Activated CD4-positive, alpha-beta T cell treated with anti-CD3 and anti-CD28 coated beads, Interleukin-2, amount 50 U/mL, for 24 hours (primary cell): ENCODE data around the gene DVL1.
A peak's percentile ranks its signal among the peaks of the same experiment; 100 is the strongest.
"Not testable (repeated sequence)": the region's sequence is repeated elsewhere in the genome, so short reads cannot be mapped to it uniquely, and the experiment has no call there.

Experiments
- DNase-seq, 2 donors: peaks; one replicate each; pipeline ENCODE4 v3.0.0-alpha.2; 2020; ENCODE audit warnings: low read depth in 1 of 2, low spot score in 1 of 2

DVL1 gene

DNA sequence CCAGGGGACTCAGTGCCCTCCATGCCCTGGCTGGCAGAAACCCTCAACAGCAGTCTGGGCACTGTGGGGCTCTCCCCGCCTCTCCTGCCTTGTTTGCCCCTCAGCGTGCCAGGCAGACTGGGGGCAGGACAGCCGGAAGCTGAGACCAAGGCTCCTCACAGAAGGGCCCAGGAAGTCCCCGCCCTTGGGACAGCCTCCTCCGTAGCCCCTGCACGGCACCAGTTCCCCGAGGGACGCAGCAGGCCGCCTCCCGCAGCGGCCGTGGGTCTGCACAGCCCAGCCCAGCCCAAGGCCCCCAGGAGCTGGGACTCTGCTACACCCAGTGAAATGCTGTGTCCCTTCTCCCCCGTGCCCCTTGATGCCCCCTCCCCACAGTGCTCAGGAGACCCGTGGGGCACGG lies 21.0 kb downstream of the DVL1 start:
- DNase-seq = no peak

DNA sequence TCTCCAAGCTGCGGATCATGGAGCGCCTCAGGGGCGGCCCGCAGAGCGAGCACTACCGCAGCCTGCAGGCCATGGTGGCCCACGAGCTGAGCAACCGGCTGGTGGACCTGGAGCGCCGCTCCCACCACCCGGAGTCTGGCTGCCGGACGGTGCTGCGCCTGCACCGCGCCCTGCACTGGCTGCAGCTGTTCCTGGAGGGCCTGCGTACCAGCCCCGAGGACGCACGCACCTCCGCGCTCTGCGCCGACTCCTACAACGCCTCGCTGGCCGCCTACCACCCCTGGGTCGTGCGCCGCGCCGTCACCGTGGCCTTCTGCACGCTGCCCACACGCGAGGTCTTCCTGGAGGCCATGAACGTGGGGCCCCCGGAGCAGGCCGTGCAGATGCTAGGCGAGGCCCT lies 21.9 kb downstream of the DVL1 start:
- no peak for DNase-seq

DNA sequence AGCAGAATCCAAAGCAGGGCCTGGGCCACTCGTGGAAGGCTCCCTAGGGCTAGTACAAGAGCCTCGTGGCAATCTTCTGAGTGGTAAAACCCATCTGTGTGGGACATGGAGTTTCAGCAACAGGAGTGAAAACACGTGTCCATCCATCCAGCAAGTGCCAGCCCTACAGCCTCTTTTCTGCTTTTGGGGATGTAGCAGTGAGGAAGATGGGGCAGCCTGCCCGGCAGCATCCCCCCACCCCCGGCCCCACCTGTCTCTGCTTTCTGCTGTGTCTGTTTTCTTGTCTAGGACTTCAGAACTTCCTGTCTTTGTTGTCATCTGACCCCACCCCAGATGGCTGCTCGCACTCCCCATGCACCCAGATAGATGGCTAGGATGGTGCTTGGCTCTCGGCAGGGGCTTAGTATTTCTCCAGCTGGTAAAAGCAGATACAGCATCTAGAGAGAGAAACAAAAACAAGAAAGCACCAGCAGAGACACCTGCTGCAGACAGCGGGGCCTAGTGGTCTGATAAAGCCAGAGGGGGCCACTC lies 23.1 kb downstream of the DVL1 start:
- DNase-seq = no peak

DNA sequence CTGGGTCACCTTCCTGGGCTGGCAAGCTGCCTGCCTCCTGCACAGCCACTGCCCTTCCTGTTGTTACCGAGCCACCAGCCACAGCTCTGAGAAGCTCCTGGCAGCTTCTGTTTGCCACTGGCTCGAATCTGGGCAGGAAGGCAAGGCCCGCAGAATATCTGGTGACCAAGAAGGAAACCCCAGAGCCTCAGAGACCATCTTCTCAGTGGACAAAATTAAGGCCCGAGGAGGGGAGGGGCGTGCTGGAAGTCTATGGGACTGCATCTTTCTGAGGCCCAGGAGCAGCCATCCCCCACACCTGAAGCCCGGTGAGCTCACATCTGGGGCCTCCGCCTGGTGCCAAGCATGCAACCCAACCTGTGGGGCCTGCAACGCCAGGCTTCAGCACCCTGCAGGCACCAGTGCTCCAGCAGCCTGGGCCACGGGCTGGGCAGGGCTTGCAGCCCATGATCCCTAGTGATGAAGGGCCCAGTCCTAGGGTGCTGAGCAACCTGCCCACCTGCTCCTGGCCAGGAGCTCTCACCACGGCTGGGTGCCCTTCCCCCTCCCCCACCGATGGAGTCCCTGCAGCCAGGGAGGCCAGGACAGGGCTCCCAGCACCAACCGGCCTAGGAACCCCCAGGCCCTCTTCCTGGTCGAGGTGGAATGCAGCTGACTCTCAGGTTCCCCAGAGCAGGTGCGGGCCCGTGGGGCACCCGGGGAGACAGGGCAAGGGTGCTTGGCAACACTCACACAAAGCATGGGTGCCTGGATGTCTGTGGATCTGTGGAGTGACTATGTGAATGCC lies 23.7 kb downstream of the DVL1 start:
- DNase-seq = no peak

DNA sequence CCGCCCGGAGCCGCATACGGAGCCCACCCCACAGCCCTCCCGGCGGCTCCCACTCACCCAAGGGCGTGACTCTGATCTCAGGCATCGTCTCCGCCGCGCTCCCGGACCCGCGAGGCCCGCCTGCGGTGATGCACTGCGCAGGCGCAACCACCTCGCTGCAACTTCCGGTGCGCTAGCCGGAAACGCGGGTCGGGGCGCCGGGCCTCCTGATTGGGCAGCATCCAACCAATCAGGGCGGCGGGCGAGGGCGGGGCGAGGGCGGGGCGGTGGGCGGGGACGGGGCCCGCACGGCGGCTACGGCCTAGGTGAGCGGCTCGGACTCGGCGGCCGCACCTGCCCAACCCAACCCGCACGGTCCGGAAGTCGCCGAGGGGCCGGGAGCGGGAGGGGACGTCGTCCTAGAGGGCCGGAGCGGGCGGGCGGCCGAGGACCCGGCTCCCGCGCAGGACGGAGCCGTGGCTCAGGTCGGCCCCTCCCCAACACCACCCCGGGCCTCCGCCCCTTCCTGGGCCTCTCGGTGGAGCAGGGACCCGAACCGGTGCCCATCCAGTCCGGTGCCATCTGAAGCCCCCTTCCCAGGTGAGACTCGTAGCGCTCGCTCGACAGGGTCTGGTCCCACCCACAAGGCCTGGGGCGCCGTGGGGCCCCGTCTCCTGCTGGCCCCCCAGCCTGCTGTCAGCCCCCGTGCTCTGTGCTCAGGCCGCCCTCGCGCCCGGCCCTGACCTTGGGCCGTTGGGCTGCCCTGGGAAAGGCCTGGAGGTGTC lies 24.5 kb downstream of the DVL1 start, which contains the start of the genes CPTP and INTS11:
TSS of gene CPTP (plus strand) at position 279 of the 764 bp plus-strand sequence. CDS start 2,109 bp downstream, outside the sequence.
TSS of gene INTS11 (minus strand) at position 137 of the 764 bp plus-strand sequence. CDS start at position 85, 52 bp downstream.
- peak; percentile 91 to 94 for DNase-seq

DNA sequence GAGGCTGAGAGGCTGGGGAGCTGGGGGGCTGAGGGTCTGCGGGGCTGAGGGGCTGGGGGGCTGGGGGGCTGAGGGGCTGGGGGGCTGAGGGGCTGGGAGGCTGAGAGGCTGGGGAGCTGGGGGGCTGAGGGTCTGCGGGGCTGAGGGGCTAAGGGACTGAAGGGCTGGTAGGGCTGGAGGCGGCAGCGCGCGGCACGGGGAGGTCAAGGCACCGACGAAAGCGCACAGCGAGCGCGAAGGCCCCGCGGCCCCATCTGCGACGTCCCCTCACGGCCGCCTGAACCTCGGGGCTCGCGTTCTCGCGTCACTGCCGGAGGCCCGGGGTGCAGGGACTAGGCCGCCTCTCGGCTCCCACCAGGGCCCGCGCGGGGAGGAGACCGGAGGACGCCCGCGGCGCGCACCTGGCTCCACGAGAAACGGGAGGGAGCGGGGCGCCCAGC lies 25.1 kb downstream of the DVL1 start:
- DNase-seq = no peak

DNA sequence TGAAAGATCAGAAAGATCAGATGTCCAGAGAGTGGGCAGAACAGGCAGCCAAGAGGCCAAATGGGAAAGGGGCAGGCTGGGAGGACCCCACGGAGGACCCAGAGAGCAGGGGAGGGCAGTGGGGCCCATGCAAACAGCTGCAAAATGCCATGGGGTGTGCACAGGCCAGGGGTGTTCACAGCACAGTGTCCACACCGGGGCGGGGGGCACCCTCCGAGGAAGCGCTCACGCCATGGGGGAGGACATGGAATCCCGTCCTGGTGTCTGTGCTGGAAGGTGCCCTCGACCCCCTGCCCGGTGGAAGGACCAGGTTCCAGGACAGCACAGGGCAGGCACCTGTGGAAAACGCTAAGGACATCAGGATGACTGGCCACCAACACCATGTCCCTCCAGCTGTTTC lies 26.3 kb downstream of the DVL1 start:
- DNase-seq = no peak

DNA sequence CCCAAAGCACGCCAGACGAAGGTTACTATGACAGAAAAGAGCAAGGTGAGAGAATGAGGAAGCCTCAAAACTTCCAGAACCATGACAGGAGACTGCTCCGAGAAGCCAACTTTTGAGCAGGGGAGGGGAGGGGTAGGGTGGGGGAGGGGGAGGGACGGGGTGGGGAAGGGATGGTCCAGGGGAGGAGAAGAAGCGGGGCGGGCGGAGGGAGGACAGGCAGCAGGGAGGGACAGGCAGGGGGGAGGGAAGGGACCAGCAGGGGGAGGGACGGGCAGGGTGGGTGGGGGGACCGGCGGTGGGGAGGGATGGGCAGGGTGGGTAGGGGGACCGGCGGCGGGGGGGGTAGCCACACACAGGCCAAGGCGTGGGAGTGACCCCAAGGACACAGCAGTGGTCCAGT lies 26.8 kb downstream of the DVL1 start:
- no peak for DNase-seq

DNA sequence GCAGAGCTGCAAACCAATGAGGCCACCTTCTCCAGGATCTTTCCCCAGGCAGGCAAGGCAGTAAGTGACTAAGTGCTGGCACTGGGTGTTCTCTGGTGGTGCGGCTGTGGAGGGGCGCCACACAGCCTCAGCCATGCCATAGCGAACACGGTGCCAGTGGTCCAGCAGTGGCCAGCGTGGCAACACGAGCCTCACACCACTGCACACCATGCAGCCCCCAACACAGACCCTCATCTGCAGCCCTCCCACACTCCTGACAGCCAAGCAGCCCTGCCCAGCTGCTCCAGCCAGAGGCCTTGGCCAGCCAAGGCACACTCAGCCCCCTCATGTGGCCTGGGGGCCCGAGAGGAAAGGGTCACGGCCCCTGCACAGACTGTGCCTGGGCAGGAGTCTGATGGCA lies 27.7 kb downstream of the DVL1 start:
- no peak for DNase-seq

DNA sequence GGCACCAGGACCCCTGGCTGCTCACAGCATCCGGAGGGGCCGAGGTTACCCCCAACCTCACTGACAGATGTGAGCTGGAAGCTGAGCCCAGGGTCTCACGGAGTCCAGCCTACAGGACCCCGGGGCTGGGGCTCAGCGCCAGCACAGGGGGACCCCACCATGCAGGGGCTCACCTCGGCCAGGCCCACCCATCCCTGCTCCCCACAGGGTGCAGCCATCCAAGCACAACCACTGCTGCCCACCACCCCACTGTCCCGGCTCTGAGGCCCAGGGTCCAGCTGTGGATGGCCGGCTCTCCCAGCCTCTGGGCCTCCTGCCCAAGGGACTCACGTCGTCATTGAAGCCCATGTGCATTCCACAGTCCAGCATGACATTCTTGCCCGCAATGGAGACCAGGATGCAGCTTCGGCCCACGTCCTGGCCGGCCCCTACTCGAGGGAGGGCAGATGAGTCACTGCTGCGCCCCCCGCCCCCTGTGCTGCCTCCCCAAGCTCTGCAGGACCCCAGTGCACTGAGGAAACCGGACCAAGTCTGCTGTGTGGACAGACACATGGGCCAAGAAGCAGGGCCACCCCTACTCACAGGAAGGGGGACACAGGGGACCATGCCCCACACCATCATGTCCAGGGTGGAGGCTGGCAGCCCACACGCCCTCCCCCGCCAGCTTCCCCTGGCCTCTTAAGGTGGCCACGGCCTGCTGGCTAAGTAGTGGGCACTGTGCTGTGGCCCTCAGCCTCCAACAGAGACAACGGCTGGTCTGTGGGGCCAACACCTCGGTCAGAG lies 28.4 kb downstream of the DVL1 start:
- DNase-seq = no peak

DNA sequence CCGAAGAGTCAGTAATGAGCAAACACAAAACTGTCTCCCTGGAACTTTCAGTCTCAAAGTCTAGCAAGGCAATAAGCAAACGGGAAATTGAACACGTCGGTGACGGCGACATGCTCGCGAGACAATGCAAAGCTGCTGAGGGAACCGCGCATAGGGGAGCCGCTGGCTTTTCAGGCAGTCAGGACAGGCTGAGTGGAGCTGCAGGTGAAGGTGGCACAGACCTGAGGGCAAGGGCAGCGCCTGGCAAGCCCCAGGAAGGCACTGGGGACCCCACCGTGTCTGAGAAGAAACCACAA lies 29.6 kb downstream of the DVL1 start:
- DNase-seq = no peak

DNA sequence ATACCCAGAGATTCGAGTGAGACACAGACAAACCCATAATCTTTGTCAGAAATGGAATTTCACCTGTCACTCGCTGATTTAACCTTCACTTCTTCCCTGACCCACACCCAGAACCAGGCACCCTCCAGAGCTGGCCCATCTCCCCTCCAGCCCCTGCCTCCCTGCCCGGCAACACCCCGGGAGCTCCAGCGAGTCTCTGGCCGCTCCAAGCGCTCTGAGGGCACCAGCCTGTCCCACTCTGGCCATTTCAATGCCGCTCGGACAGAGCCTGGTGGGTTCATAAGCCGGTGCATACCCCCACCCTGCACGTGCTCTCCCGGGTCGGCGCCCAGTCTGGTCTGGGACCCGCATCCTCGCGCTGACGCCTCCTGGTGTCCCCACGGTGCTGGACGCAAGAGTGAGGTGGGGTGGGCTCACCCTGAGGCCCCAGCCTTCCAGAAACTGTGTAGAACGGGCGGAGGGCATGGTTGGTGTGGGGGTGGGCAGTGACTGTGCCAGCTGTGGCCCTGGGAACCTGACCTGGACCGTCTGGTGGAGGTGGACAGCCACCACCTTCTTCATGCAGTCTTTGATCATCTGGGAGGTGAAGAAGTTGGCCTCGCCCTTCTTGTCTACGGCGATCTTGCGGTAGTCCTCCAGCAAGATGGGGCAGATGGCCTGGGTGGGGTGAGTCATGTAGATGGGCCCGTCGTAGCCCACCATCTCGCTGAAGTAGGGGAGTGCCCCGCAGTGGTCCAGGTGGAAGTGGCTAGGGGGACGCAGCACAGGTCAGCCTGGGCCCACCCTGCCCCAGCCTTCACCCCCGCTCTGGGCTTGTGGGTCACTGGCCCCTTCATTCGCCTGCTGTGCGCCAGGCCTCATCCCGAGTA lies 30.2 kb downstream of the DVL1 start:
- no peak for DNase-seq

DNA sequence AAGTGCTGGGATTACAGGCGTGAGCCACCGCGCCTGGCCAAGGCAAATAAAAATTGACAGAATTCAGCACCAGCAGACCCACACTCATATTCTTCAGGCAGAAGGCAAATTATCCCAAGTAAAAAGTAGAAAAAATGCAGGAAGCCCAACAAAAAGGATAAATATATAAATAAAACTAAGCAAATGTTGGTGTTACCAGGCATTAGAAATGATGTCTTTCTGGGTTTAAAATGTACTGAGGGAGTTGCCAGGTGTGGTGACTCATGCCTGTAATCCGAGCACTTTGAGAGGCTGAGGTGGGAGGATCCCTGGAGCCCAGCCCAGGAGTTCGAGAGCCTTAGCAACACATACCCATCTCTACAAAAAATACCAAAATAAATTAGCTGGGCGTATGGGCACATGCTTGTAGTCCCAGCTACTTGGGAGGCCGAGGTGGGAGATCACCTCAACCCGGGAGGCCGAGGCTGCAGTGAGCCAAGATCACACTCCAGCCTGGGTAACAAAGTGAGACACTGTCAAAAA lies 31.0 kb downstream of the DVL1 start:
- no peak for DNase-seq

DNA sequence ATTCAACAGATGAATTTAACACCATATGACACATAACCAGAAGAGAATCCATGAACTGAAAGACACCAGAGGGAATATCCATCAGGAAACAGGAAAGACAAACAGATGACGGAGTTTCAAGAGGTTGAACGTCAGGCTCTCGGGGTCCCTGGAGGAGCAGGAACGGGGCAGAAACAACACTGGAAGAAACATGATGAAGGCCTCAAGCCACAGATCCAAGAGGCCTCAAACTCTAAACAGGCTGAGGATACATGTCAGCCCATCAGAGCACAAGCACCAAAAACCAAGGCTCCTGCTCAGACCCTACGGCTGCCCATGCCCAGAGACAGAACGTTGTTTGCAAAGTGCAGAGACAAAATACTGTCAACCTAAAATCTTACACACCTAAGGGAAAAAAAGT lies 31.8 kb downstream of the DVL1 start:
- no peak for DNase-seq

DNA sequence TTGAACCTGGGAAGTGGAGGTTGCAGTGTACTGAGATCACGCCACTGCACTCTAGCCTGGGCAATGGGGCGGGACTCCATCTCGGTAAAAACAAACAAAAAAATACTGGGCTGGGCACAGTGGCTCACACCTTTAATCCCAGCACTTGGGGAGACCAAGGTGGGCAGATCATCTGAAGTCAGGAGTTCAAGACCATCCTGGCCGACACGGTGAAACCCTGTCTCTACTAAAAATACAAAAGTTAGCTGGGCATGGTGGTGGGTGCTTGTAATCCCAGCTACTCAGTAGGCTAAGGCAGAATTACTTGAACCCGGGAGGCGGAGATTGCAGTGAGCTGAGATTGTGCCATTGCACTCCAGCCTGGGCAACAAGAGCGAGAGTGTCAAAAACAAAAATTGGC lies 33.0 kb downstream of the DVL1 start:
- DNase-seq = not testable (repeated sequence)

DNA sequence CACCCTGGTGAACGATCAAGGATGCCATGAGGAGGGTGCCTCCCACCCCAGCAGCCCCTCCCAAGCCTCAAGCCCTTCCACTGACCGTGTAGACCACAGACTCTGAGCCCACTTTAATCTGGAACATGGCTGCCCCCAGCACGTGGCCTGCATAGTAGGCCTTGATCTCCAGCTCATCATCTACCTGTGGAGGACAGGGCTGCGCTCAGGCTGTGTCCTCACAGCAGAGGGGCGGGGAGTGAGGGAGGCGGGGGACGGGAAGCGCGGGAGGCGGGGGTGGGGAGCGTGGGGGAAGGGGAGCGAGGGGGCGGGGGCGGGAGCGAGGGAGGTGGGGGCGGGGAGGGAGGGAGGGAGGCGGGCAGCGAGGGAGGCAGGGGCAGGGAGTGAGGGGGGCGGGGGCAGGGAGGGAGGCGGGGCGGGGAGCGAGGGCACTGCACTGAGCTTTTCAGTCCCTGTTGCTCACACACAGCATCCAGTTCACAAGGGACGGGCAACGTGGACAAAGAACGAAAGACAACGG lies 33.7 kb downstream of the DVL1 start:
- no peak for DNase-seq

DNA sequence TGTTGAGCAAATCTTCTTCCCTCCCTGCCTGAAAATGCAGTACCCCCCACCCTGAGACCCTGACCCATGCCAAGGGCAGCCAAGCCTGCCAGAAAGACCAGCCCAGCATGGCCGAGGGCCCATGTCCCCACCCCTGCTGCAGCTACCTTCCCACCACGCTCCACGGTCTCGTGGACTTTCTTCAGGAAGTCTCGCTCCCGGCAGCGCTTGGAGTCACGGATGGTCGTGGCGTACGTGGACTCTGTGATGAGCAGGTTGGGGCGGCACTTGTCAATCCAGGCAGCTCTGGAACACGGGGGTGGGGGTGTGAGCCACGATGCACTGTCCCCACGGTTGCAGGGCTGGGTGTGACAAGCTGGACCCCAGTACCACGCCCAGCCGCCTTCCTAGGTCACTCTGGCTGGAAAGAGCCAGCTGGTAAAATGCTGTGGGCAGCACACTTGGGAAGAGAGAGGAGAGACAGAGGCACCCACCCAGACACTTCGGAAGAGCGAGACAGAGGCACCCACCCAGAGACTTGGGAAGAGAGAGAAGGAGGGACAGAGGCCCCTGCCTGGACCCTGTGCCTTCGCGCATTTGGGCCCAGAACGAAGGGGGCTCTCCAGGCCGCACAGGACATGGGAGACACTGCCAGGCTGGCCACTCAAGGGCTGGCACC lies 34.4 kb downstream of the DVL1 start:
- no peak for DNase-seq

DNA sequence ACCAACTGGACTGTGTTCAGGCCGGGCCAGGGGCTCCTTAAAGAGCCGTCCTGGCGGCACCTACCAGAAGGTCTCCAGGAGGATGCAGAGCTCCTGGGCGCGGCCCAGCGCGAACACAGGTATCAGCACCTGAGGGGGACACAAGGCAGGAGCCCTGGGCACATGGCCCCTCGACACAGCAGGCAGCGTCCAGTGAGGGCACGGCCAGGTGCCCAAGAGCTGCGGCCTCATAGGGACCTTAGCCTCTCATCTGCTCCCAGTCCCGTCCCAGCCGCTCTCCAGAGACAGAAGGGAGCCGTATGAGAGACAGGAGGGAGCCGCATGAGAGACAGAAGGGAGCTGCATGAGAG lies 35.0 kb downstream of the DVL1 start:
- DNase-seq = no peak

DNA sequence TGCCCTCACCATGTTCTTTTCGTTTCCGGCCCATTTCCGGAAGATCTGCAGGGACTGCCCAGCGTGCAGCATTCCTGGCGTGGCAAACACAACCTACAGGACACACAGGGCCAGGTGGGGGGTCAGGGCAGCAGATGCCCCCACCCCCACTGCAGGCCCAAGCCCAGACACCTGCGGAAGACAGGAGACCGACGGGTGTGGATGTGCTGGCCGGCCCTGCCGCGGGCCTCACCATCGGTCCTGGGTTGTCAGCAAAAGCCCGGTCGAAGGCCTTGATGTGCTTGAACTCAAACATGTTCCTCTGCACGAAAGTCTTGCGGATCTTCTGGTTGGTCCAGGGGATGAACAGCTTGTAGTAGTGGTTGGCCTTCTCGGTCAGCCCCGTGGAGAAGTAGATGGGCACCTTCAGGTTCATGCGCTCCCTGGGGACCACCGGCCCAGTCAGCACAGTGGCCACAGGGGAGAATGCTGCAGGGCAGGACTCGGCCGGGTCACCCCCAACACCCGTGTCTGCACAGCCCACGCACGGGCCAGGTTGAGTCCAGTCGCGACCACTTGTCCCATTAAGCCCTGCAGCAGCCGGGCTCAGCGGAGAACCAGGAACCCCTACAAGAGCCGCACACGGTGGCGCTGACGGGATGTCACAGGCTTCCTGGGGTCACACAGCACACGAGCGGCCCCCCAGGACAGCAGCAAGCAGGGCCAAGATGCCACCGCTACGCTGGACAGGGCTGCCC lies 35.5 kb downstream of the DVL1 start:
- no peak for DNase-seq
